Prostate gland (tissue), 2 donors: Measurements from ENCODE around the gene CTNNBL1.

Source experiments
- POLR2A ChIP-seq: fragments of 450-650 bp; IDR thresholded peaks from one replicate; pipeline ENCODE4 v1.6.1; 2016; ENCODE audit warnings: antibody characterized with exemption, mild to moderate bottlenecking
- POLR2AphosphoS5 ChIP-seq: sonication (generic); formaldehyde crosslinking; IDR thresholded peaks from one replicate; pipeline ENCODE4 v1.6.1; 2017; ENCODE audit warnings: antibody characterized with exemption
- TF ChIP-seq, protein P1 (sequence below), 4 experiments: fragments of 200-600 bp in 2 of 4; fragments of 450-650 bp in 2 of 4; sonication (generic) in 2 of 4; IDR thresholded peaks; 1 replicate in 3 of 4; 2 replicates in 1 of 4; pipeline ENCODE4 v1.5.1; 2016 to 2019; ENCODE audit warnings: antibody characterized with exemption in 4 of 4, mild to moderate bottlenecking in 2 of 4, moderate library complexity in 2 of 4

DNA sequence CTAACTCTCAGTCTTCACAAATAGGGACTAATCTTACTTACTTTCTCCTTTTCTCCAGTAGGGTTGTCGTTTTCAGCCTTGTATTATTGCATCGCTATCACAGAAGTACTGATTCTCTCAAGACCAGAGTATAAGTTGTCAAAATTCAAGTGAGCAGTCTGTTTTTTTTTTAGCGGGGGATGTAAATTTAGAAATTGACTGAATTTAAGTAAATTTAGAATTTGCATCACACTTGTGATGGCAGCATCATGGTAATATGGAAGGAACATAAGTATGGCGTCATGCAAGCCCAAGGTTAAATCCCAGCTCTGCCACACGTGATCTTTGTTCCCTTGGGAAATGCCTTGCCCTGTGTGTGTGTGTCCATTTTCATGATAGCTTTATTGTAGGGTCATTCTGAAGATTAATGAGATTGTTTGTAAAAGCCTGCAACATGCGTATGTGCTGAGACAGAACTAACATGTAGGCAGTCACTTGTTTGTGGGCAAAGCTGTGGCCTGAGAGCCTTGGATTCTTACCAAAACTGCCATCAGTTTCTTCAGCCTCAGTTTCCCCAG, 156.3 kb downstream of the CTNNBL1 start:
- TF ChIP-seq, protein P1, sequence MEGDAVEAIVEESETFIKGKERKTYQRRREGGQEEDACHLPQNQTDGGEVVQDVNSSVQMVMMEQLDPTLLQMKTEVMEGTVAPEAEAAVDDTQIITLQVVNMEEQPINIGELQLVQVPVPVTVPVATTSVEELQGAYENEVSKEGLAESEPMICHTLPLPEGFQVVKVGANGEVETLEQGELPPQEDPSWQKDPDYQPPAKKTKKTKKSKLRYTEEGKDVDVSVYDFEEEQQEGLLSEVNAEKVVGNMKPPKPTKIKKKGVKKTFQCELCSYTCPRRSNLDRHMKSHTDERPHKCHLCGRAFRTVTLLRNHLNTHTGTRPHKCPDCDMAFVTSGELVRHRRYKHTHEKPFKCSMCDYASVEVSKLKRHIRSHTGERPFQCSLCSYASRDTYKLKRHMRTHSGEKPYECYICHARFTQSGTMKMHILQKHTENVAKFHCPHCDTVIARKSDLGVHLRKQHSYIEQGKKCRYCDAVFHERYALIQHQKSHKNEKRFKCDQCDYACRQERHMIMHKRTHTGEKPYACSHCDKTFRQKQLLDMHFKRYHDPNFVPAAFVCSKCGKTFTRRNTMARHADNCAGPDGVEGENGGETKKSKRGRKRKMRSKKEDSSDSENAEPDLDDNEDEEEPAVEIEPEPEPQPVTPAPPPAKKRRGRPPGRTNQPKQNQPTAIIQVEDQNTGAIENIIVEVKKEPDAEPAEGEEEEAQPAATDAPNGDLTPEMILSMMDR (IDR thresholded peaks at IDR 0.05), result no peak
- TF ChIP-seq POLR2A (no peak), POLR2AphosphoS5 (no peak)
